MCF 10A (cell line): Measurements from ENCODE around the gene SETD5. TPM values are rescaled to one million over a fixed set of nuclear protein-coding genes. Genes with fewer than 3 reads are reported as not detected.
A peak's percentile ranks its signal among the peaks of the same experiment; 100 is the strongest.

Experiments
- BruUV-seq: library from RNA; stranded (reverse); fragments of 400-500 nt; replicated peaks from 2 replicates; lab custom pipeline; 2021; lab: Mats Ljungman, UMichigan
- CTCF ChIA-PET: fragments of 300-600 bp; sonication (Branson Sonifier 250); formaldehyde crosslinking; extraction: SDS; loops from one replicate; lab custom pipeline; 2021; ENCODE audit warnings: antibody characterized with exemption, inconsistent platforms; lab: Yijun Ruan, JAX
- POLR2A ChIA-PET: fragments of 300-600, 350-650 bp; sonication (Branson Sonifier 250); formaldehyde crosslinking; extraction: SDS; loops from one replicate; lab custom pipeline; 2020; ENCODE audit warnings: antibody characterized with exemption, inconsistent platforms; lab: Yijun Ruan, JAX
- DNase-seq: peaks from one replicate; pipeline ENCODE4 v3.0.0-alpha.2; 2018; ENCODE audit not compliant: unreplicated experiment
- H3K27ac Mint-ChIP-seq: one replicate; pipeline ENCODE4 v1.8.0; 2022; ENCODE audit warnings: mild to moderate bottlenecking, low read depth, mixed read lengths; ENCODE audit not compliant: unreplicated experiment
- H3K27me3 Mint-ChIP-seq: one replicate; pipeline ENCODE4 v1.8.0; 2022; ENCODE audit warnings: mixed read lengths; ENCODE audit not compliant: insufficient read depth, unreplicated experiment
- H3K36me3 Mint-ChIP-seq: one replicate; pipeline ENCODE4 v1.8.0; 2022; ENCODE audit warnings: mild to moderate bottlenecking, moderate library complexity, mixed read lengths; ENCODE audit not compliant: insufficient read depth, unreplicated experiment
- H3K4me1 Mint-ChIP-seq: one replicate; pipeline ENCODE4 v1.8.0; 2022; ENCODE audit warnings: mixed read lengths; ENCODE audit not compliant: insufficient read depth, unreplicated experiment
- H3K4me3 Mint-ChIP-seq: one replicate; pipeline ENCODE4 v1.8.0; 2022; ENCODE audit warnings: mild to moderate bottlenecking, moderate library complexity, mixed read lengths; ENCODE audit not compliant: unreplicated experiment
- H3K9me3 Mint-ChIP-seq: one replicate; pipeline ENCODE4 v1.8.0; 2022; ENCODE audit warnings: mixed read lengths; ENCODE audit not compliant: unreplicated experiment
- CTCF ChIP-seq: fragments of 200-600 bp; IDR thresholded peaks from one replicate; pipeline ENCODE4 v1.8.0; 2022; ENCODE audit warnings: antibody characterized with exemption, mild to moderate bottlenecking; ENCODE audit not compliant: unreplicated experiment
- intact Hi-C: fragments of 100-400 bp; cut with micrococcal nuclease; formaldehyde crosslinking; loops from 2 replicates; pipeline ENCODE4 v1.14.1; 2022
- total RNA-seq: library from RNA; stranded (reverse); gene quantifications from 2 replicates; pipeline ENCODE4 v1.2.3, GENCODE V29; 2022

SETD5 gene
- total RNA-seq, 1 experiment from 2014 or later, result 149 TPM

DNA sequence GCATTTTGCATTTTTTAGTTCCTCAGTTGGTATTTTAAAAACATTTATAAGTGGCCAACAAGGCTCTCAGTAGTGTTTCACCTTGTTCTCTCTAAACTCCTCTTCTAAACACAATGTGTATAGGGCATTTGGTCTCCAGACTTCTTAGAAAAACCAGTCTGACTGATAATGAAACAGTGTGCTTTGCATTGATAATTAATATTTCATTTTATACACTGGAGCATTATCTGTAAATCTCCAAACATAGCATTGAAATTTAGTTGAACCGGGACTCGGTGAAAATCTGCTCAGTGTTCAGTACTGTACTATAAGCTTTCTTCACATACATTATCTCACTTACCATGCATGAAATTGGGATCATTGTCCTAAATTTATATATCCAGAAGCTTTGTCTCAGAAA, 53.6 kb downstream of the SETD5 start:
- ChIA-PET POLR2A (no interaction called here), CTCF (no interaction called here)
- H3K4me3 Mint-ChIP-seq, result no peak overlapping the region
- H3K9me3 Mint-ChIP-seq, result no peaks in the 10 kb centered on the region
- H3K4me1 Mint-ChIP-seq, result no peaks in the 10 kb centered on the region
- peaks cover 96% of the 10 kb centered on the region for H3K36me3 Mint-ChIP-seq
- BruUV-seq, result no TSS peak
- DNase-seq, result no peak
- H3K27me3 Mint-ChIP-seq, result no peaks in the 10 kb centered on the region
- intact Hi-C loops, result no loop called here
- no peak overlapping the region for H3K27ac Mint-ChIP-seq
- no peak for TF ChIP-seq CTCF

- intact Hi-C loops, result no loop called here
- POLR2A ChIA-PET, result interaction anchor here (0.9 to 2.1 kb wide), 5 partner anchors 9 to 54 kb away, joined by 3 to 7 read pairs (median 5); no protein-coding TSS in a partner anchor
- no peak for DNase-seq
- peak overlapping the region; percentile 49 for H3K27ac Mint-ChIP-seq
- no peak overlapping the region for H3K4me3 Mint-ChIP-seq
- CTCF ChIA-PET, result interaction anchor here (0.7 kb wide), 2 partner anchors 53 to 96 kb away, joined by 3 to 7 read pairs; no protein-coding TSS in a partner anchor
- H3K36me3 Mint-ChIP-seq, result peaks cover 93% of the 10 kb centered on the region
- H3K4me1 Mint-ChIP-seq, result no peaks in the 10 kb centered on the region
- no TSS peak for BruUV-seq
- no peaks in the 10 kb centered on the region for H3K9me3 Mint-ChIP-seq
- no peaks in the 10 kb centered on the region for H3K27me3 Mint-ChIP-seq
- no peak for TF ChIP-seq CTCF
Observed at GRCh38 chr3:9452417-9452816, 55.0 kb downstream of the SETD5 start.

GRCh38 chr3:9455596-9456131, 58.2 kb downstream of the SETD5 start:
- POLR2A ChIA-PET, result no interaction called here
- H3K36me3 Mint-ChIP-seq, result peaks cover 87% of the 10 kb centered on the region
- H3K9me3 Mint-ChIP-seq, result no peaks in the 10 kb centered on the region

DNA sequence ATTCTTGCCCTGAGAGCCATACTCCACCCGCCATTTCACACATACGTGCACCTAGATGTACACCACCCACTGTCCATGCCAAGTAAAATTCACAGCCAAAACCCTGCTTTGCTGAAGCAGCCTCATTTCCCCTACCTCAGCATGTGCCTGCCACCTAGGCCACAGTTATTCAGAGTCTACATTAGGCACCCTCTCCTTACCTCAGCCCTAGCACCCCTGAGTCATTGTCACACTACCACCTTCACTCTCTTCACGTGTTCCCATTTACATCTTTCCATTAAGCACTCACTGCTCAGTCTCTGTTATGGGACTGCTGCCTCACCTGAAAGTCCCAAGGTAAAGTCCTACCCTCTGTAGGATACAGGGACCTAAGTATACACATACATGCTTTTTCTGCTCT, 70.0 kb downstream of the SETD5 start:
- Mint-ChIP-seq H3K4me3 (no peak overlapping the region), H3K9me3 (no peaks in the 10 kb centered on the region), H3K36me3 (peaks cover 98% of the 10 kb centered on the region), H3K27ac (peak overlapping the region; percentile 57), H3K27me3 (no peaks in the 10 kb centered on the region), H3K4me1 (no peaks in the 10 kb centered on the region)
- BruUV-seq, result no TSS peak
- intact Hi-C loops, result no loop called here
- POLR2A ChIA-PET, result no interaction called here
- no peak for TF ChIP-seq CTCF
- CTCF ChIA-PET, result no interaction called here
- no peak for DNase-seq

More at GRCh38 chr3:9455596-9456131, 58.2 kb downstream of the SETD5 start:
- no peak for TF ChIP-seq CTCF
- CTCF ChIA-PET, result no interaction called here
- DNase-seq, result no peak
- intact Hi-C loops, result no loop called here
- Mint-ChIP-seq H3K4me1 (no peaks in the 10 kb centered on the region), H3K27ac (no peak overlapping the region), H3K27me3 (no peaks in the 10 kb centered on the region), H3K4me3 (no peak overlapping the region)
- BruUV-seq, result no TSS peak
